Jurkat, Clone E6-1 (cell line): ENCODE results near the gene TNFSF8. TPM values are rescaled to one million over a fixed set of nuclear protein-coding genes. Genes with fewer than 3 reads are reported as not detected.

Experiments
- DNase-seq: peaks from one replicate; pipeline ENCODE4 v3.0.0-alpha.2; 2011; ENCODE audit warnings: low read depth, low spot score
- H3K4me3 ChIP-seq: 2 replicates; pipeline ENCODE4 v1.5.1; 2011; ENCODE audit warnings: mild to moderate bottlenecking, low read length, control low read depth, moderate library complexity
- polyA plus RNA-seq: library from polyadenylated mRNA; unstranded; fragments of >200 nt; gene quantifications from one replicate; pipeline ENCODE4 v1.2.1, GENCODE V29; 2012; ENCODE audit warnings: missing spikeins; ENCODE audit not compliant: insufficient read length, insufficient read depth

TNFSF8 gene, protein sequence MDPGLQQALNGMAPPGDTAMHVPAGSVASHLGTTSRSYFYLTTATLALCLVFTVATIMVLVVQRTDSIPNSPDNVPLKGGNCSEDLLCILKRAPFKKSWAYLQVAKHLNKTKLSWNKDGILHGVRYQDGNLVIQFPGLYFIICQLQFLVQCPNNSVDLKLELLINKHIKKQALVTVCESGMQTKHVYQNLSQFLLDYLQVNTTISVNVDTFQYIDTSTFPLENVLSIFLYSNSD
- 0.76 TPM for polyA plus RNA-seq

DNA sequence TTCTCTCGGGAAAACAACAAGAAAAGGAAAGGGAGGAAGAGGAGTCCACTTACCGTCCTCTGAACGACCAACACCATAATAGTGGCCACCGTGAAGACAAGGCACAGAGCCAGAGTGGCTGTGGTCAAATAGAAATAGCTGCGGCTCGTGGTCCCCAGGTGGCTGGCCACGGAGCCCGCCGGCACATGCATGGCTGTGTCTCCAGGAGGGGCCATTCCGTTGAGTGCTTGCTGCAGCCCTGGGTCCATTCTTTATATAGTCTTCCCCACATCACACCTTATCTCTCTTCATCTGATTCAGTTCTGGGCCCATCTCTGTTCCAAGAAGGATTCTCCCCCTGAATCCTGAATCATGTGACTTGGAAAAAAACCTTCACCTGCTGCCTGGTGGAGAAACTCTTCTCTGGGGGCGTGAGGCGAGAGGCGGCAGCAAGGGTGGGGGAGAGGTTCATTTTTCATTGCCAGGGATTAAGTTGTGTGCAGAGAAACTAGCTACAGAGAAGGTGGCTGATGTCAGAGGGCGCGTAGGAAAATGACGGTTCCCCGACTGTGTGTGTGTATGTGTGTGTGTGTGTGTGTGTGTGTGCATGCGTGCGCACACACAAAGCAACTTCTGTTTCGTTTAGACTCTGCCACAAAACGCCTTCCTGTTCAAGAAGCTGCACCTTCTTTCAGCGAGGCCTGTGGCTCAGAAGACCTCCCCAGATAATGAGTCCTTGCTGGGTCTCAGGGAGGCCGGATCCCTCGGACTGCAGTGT lies at the start of gene TNFSF8:
TNFSF8 (minus strand) TSS at position 536 of the 757 bp plus-strand sequence; CDS start at position 248, 288 bp downstream.
- H3K4me3 ChIP-seq: peak within 1 kb of the TSS; percentile 46
- DNase-seq: peak; percentile 75

- H3K4me3 ChIP-seq: no peak overlapping the region
- no peak for DNase-seq
Measured at GRCh38 chr9:114973216-114973615, 42.8 kb upstream of the TNFSF8 start.

GRCh38 chr9:114972510-114973136 lies 42.2 kb upstream of the TNFSF8 start:
- H3K4me3 ChIP-seq: no peak overlapping the region
- no peak for DNase-seq

DNA sequence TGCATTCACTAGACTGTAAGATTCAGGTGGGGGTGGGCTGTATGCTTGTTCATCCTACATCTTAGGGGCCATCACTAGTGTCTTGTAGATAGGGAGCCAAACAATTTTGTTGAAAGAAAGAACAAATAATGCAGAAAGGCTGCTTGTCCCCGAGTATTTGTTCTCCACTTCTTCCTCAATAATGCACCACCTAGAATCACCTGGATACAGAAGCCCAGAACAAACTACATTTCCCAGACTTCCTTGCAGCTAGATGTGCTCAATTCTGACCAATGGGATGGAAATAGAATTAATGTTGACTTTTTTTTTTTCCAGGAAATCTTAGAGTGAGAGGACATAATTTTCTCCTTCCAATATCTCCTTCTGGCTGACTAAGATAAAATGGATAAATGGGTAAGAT lies 38.9 kb upstream of the TNFSF8 start:
- DNase-seq: no peak
- H3K4me3 ChIP-seq: no peak overlapping the region

DNA sequence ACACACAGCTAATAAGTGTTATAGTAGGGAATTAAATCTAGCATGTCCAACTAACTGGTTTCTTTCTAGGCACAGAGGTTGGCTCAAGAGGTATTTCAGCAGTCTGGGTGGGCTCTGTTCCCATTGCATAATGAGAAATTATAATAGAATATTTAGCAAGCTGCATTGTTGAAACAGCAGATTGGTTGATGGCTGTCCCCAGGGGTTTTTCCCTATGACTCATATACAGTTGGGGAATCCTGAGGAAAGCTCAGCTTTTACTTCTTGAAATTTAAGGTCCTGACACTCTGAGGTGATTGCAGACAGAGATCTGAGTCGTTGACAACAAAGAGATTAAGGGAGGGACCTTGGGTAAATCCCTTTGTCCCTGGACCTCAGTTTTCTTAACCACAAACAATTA lies 38.3 kb upstream of the TNFSF8 start:
- no peak for DNase-seq
- no peak overlapping the region for H3K4me3 ChIP-seq

- no peak for DNase-seq
- no peak overlapping the region for H3K4me3 ChIP-seq
Measured at GRCh38 chr9:114965564-114965963, 35.2 kb upstream of the TNFSF8 start.

GRCh38 chr9:114962809-114963208 lies 32.4 kb upstream of the TNFSF8 start:
- H3K4me3 ChIP-seq: no peak overlapping the region
- DNase-seq: no peak

- no peak overlapping the region for H3K4me3 ChIP-seq
- no peak for DNase-seq
Measured at GRCh38 chr9:114960276-114960675, 29.9 kb upstream of the TNFSF8 start.

DNA sequence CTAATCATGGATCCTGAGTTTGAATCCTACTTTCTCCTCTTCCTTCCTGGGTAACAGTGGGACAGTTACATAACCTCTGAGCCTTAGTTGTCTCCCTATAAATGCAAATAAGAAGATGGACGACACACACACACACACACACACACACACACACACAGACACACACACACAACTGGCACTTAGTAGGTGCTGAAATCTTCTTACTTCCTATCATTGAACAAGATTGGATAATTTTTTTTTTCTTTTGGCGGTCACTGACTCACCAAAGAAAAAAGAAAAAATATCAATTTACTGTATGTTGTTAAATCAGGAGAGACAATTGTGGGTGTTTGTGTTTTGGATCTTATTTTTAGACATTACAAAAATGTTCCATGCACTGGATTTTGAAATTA lies 28.4 kb upstream of the TNFSF8 start:
- no peak for DNase-seq
- H3K4me3 ChIP-seq: no peak overlapping the region

GRCh38 chr9:114958021-114958843 lies 27.8 kb upstream of the TNFSF8 start:
- no peak overlapping the region for H3K4me3 ChIP-seq
- no peak for DNase-seq

- no peak overlapping the region for H3K4me3 ChIP-seq
- DNase-seq: no peak
Measured at GRCh38 chr9:114957558-114957957, 27.2 kb upstream of the TNFSF8 start.

DNA sequence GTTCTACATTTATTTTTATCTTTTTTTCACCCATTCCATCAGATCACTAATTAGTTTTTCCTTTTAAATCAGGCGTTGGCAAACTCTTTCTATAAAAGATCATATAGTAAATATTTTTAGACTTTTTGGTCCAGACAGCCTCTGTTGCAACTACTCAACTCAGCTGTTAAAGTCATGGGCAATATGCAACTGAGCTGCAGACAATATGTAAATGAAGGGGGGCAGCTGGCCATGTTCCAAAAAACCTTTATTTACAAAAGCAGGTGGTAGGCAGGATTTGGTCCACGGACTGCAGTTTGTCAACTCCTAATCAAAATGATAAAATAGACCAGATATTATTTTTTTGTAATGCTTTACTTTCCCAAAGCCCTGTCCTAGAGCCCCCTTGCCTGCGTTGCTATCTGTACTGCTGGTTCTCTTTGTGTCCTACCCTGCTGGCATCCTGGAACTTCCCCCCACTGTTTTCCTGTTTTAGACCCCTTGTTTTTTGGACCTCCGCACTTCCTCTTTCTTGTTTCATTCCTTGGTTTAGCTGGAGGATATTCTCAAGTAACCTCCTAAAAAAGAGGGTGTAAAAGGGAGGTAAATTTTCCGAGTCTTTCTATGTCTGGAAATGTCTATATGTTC lies 24.7 kb upstream of the TNFSF8 start:
- no peak overlapping the region for H3K4me3 ChIP-seq

GRCh38 chr9:114953959-114954358 lies 23.6 kb upstream of the TNFSF8 start:
- no peak for DNase-seq

More for the DNA sequence above, 24.7 kb upstream of the TNFSF8 start:
- DNase-seq: no peak

GRCh38 chr9:114953046-114953445 lies 22.7 kb upstream of the TNFSF8 start:
- no peak overlapping the region for H3K4me3 ChIP-seq
- no peak for DNase-seq

More at GRCh38 chr9:114953959-114954358, 23.6 kb upstream of the TNFSF8 start:
- H3K4me3 ChIP-seq: no peak overlapping the region

GRCh38 chr9:114950761-114951160 lies 20.4 kb upstream of the TNFSF8 start:
- no peak overlapping the region for H3K4me3 ChIP-seq
- DNase-seq: no peak

DNA sequence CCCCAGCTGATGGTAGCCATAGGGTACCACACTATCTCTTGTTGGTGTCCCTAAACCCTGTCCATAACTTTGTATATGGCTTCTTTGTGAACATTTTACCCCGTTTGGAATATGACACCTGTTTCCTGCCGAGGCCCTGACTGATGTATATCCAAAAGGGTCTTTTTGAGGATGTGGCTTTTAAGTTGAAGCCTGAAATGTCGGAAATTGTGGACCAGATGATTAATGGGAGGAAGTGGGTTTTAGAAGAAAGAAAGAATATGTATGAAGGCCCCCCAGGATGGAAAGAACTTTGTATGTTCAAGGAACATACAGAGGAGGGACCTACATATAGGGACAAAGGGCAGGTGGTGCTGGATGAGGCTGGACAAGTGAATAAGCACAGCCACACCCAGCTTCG lies 16.7 kb upstream of the TNFSF8 start:
- peak; percentile 95 for DNase-seq

GRCh38 chr9:114945616-114946412 lies 15.4 kb upstream of the TNFSF8 start:
- H3K4me3 ChIP-seq: no peak overlapping the region
- peak; percentile 29 for DNase-seq

More for the DNA sequence above, 16.7 kb upstream of the TNFSF8 start:
- no peak overlapping the region for H3K4me3 ChIP-seq

DNA sequence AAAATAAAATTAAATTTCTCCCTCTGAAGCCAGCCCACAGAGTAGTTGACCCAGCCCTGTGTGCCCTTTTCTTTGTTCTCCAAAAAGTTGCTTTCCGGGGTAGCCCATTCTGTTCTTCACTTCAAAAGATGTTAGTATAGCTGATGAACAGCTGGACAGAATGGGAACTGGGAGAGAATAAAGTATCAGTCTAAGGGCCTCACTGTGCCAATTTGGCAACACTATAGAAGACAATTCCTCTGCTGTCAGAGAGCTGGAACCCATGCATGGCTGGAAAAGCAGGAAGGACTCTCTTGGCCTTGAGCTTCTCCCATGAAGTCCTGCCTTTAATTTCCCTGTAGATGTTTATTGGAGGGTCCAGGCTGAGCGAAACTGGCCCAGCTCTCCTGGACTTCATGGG lies 11.0 kb upstream of the TNFSF8 start:
- no peak for DNase-seq
- no peak overlapping the region for H3K4me3 ChIP-seq
